HG03575 (cell line): ENCODE measurements around the gene SNAP23.

ENCODE experiments used
- ATAC-seq: cut with Tn5 transposase; IDR thresholded peaks from one replicate; pipeline ENCODE4 v1.9.1; 2021; ENCODE audit not compliant: unreplicated experiment, insufficient number of reproducible peaks, low FRiP score; ENCODE audit errors: extremely low read depth

The SNAP23 gene

DNA sequence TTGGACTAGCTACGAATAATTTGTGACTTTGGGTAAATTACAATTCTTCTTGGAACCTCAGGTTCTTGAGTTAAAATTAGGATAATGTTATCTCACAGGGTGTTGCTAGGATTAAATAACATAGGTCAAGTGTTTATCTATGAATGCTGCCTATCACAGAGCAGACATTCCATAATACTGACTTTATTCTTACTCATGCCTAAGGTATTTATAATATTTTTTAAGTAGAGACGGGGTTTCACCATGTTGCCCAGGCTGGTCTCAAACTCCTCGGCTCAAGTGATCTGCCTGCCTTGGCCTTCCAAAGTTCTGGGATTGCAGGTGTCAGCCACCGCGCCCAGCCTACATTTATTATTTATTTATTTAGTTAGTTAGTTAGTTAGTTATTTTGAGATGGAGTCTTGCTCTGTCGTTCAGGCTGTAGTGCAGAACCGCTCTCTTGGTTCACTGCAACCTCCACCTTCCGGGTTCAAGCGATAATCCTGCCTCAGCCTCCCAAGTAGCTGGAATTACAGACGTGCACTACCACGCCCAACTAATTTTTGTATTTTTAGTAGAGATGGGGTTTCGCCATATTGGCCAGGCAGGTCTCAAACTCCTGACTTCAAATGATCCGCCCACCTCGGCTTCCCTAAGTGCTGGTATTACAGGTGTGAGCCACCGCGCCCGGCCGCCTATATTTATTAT lies 3.8 kb upstream of the SNAP23 start:
- ATAC-seq = no peak

DNA sequence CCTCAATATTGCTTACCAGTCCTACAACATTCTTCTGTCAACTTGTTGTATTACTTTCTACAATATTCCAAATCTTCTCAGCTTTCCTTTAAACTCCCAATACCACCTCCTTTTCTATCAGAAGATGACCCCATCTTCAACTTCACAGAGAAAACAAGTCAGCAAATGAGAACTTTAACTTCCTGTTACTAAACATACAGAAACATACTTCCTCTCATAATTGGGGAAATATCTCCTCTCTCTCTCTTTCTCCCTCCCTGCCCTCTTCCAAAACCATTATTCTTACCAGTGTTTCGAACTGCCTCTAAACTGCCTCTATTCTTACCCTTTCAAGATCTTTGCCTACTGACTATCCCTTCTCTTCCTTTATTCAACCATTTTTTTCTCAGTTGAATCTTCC lies 1.8 kb upstream of the SNAP23 start:
- ATAC-seq = no peak

DNA sequence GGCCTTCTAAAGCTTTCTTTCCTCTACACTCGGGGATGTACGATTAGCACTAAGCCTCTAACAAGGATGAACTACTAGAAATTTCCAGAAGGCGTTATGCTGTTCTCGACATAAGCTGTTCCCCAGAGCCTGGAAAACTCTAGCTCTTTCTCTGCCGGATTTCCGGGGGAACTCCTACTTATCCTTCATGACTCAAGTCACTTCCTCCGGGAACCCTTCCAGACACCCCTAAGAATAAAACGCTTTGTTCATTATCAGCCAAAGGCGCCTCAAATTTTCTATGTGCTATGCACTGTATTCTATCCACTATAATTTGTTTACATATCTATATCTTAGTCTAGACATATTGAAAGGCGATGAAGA lies 455 bp upstream of the SNAP23 start:
- ATAC-seq = no peak

DNA sequence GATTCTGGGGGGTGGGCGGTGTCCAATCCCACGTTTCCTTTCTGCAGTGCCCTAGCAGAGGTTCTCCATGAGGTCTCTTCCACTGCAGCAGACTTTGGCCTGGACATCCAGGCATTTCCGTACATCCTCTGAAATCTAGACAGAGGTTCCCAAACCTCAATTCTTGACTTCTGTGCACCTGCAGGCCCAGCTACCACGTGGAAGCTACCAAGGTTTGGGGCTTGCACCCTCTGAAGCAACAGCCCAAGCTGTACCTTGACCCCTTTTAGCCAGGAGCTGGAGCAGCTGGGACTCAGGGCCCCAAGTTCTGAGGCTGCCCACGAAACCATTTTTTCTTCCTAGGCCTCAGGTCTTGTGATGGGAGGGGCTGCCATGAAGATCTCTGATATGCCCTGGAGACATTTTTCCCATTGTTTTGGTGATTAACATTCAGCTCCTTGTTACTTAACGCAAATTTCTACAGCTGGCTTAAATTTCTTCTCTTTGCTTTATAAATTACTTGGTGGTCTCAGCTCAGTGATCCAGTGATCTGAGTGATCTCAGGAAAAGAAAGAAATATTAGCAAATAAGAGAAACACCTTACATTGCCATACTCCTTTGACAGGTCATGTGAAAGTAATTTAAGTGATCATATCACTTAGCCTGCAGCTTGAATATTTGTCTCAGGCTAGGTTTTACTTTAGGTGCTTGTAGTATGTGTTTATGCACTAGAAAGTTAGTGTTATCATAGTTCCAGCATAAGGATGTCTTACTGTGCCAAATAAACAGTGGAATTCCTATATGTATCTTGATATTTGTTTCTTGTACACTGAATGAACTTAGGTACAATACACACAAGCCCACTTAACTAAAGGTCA lies 3.0 kb downstream of the SNAP23 start:
- no peak for ATAC-seq

DNA sequence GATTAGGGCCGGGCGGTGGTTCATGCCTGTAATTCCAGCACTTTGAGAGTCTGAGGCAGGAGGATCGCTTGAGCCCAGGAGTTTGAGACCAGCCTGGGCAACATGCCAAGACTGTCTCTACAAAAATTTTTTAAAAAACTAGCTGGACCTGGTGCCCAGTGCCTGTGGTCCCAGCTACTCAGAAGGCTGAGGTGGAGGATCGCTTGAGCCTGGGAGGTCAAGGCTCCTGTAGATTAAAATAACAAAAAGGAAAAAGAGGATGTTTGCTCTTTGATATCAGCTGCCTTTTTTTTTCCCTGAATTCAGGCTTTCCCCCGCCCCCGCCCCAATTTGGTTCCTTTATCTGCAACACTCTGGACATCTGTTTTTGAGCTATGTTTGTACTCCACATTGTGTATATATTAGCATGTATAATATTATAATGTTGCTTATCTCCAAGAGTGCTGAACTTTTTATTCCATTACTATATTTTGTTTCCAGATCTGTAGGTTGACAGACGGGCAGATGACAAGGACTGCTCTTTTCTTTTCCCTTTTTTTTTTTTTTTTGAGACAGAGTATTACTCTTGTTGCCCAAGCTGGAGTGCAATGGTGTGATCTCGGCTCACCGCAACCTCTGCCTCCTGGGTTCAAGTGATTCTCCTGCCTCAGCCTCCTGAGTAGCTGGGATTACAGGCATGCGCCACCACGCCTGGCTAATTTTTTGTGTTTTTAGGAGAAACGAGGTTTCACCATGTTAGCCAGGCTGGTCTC lies 4.6 kb downstream of the SNAP23 start:
- ATAC-seq = no peak

DNA sequence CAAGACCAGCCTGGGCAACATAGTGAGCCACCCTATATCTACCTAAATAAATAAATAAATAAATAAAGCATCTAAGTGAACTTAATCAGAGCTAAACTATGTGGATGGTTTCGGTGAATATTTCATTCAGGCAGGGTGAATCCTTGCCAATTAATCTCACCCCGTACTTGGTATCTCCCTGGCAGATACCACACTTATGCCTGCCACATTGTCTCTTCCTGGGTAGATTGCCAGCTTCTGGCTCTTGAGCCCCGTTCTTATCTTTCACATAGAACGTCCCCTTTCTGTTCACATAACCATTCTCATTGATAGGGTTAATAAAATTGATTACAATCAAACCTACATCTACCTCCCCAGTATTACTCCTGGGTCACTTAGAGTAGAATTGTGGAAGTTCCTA lies 7.0 kb downstream of the SNAP23 start:
- ATAC-seq = no peak

DNA sequence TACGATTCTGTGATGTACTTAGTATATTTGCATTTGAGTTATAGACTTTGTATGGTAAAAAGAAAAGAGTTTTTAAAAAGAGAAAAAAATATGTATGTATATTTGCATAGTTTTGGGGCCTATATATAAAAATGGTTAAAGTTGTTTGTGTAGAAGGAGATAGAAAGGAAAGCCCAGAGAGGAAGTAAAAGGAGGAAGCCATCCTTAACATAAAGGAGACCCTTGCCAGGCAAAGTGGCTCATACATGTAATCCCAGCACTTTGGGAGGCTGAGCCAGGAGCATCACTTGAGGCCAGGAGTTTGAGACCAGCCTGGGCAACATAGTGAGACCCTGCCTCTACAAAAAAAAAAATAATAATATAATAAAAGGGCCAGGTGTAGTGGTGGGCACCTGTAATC lies 8.4 kb downstream of the SNAP23 start:
- ATAC-seq = no peak

DNA sequence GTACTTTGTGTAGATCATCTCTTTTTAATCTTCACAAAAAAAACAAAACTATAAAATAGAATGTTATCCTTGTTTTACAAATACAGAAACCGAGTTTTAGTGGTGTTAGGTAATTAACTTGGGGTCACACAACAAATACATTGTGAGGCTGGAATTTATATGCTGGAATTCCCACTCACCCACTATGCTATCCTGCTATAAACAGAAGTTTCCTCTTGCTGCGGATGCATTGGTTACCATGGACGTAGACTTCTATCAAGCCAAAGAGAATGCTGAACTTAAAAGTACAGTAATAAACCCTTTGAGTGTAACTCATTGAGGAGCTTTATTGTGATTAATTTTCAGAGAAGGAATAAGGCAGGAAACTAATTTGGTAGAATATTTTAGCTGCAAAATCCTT lies 9.2 kb downstream of the SNAP23 start:
- ATAC-seq = peak; percentile 7

DNA sequence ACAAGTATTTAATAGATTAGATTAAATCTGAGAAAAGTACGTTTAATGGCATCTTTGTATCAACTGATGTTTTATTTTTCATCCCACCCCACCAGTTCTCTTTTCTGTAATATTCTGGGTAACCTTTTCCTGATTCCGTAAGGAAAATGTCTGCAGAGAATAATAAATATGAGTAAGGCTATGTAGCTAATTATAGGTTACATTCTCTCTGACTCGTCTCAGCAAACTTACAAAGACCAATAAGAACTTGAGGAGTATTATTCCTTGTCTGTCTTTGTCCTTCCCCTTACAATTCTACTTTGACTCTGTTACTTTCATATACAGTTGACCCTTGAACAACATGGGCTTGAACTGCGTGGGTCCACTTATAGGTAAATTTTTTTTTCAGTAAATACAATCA lies 12.1 kb downstream of the SNAP23 start:
- no peak for ATAC-seq

DNA sequence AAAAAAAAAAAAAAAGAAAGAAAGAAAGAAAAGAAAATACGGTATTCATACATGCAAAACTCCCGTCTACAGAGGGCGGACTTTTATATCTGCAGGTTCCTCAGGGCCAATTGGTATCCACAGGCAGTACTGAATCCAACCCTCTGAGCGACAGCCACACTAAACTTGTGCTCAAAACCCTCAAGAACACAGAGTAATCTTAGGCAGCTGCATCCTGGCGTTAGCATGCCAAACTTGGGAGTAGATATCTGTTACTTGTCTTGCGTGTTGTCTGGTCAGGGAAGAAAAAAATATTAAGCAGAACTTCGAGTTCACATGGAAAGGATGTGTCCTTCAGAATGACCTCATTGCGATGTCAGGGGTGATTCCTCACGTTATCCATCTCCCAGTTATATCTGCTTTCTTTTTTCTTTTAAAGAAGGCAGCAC lies 12.8 kb downstream of the SNAP23 start:
- no peak for ATAC-seq

DNA sequence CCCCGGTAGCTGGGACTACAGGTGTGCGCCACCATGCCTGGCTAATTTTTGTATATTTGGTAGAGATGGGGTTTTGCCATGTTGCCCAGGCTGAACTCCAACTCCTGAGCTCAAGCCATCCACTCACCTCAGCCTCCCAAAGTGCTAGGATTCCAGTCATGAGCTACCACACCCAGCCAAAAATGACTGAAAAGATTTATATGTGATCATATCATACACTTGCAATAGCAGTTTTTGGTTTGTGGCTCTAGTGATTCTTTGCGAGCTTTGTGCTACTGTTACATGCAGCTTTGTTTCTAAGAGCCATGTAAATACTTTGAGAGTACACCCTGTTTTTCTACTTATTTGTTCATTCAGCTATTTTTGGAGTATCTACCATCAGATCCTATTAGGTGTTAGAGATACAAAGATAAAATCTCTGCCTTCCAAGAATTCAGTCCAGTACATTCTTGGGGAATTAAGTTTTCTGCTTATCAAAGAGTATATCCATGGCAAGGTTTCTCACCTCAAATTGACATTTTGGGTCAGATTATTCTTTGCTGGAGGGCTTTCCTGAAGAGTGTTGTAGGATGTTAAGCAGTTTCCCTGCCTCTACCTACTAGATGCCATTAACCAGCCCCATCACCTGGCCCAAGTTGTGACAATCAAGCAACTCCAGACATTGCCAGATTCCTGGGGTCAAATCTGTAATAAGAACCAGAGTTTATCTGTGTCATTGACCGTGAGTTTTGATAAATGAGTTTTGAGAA lies 15.0 kb downstream of the SNAP23 start:
- ATAC-seq = no peak

DNA sequence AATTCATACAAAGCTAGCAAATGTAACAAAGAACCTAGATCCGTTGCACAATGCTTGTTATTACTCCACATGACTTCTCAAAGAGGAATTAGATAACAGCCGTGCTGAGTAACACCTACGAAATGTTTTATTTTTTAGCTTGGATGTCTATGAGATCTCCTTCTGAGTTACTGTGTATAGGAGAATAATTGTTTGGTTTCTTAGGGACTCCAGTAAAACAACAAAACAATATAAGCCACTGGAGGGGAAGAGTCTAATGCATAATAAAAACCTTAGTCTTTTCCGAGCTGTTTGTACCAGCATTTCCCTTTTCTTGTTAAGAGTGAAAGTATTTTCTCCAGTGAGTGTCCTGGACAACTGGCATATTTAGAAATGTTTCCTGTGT lies 15.6 kb downstream of the SNAP23 start:
- no peak for ATAC-seq

DNA sequence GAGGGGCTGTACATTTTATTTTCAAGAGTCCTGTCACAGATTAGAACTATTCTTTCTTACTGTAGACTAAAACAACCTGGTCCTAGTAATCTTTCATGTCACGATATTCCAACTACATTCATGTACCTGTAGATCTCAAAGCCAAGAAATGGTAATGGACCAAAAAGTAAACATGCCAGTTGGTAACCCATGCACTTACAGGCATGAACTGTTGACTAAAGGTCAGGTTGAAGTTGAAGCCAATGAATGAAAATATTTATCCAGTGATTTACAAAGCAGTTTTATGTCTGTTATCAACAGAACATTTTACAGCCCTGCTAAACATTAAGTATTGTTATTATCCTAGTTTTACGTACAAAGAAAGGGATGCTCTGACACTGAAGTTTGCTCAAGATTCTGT lies 27.9 kb downstream of the SNAP23 start:
- ATAC-seq = no peak

DNA sequence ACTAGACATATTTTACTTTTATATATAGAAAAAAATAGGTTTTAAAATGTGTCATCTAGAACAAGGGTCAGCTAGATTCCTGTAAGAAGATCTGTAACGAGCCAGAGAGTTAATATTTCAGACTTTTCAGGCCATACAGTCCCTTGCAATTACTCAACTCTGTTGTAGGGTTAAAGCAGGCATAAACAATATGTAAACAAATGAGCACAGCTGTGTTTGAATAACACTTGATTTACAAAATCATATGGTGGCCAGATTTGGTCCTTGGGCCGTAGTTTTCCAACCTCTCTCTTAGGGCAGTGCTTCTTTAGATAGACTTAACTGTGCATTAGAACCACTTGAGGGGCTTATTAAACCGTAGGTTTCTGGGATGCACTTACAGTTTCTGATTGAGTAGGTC lies 33.5 kb downstream of the SNAP23 start:
- ATAC-seq = no peak

DNA sequence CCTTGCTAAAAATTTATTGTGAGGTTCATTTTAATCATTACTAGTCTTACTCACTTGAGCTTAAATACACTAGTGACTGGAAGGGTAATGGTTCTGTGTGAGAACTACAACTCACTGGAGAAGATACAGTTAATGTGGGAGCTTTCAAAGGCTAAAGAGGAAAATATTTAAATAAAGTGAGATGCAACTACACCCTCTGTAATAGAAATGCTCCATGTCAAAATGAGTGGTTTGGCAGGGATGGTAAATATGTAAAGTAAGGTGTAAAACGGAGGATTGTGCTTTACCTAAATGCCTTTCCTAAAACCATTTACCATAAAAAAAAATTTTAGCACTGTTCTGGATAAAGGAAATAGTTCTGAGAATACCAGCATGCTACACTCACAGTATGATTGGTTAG lies 37.8 kb downstream of the SNAP23 start:
- ATAC-seq = no peak

DNA sequence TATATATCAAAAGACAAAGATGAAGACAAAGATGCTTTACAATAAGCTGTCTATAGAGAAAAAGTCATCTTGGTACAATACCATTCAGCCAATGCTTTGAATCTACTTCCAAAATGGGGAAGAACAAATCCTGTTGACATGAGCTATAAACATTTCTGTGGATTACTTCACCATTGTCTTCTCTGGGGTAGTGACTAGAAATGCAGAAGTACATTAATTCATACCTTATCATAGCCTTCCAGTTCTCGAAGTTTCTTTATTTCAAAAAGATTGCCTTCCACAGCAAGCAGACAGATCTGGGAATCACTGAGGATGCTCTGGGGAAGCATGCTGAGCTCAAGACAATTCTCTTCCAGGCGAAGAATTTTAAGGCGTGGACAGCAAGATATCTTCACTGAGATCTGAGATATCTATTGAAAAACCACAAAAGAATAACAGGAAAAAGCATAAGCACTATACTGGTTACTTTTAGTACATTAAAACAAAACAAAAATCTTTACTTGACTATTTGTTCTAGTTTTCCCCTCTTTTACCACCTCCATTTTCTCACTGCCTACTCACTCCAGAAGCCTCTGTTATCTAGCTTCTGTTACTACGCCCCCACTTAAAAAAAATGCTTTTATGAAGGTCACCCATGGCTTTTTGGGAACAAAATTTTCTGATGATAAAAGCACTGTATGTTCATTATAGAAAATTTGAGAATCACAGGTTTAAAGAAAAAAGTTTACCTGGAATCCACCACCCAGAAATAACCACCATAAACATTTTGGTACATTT lies 49.6 kb downstream of the SNAP23 start:
- no peak for ATAC-seq

DNA sequence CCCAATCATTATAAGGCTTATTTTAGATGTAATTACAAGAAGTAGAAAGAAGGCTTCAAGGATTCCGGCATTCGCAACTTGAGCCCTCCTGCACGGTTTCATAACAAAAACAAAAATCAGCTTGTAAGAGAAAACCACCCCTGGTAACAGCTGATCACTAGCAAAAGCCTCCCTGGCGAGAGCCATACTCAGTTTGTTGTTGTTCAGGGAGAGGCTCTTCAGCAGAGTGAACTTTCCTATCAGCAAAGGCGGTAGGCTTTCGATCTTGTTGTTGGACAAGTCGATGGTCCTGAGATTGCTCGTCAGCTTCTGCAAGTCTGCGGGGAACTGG lies 52.4 kb downstream of the SNAP23 start:
- no peak for ATAC-seq

DNA sequence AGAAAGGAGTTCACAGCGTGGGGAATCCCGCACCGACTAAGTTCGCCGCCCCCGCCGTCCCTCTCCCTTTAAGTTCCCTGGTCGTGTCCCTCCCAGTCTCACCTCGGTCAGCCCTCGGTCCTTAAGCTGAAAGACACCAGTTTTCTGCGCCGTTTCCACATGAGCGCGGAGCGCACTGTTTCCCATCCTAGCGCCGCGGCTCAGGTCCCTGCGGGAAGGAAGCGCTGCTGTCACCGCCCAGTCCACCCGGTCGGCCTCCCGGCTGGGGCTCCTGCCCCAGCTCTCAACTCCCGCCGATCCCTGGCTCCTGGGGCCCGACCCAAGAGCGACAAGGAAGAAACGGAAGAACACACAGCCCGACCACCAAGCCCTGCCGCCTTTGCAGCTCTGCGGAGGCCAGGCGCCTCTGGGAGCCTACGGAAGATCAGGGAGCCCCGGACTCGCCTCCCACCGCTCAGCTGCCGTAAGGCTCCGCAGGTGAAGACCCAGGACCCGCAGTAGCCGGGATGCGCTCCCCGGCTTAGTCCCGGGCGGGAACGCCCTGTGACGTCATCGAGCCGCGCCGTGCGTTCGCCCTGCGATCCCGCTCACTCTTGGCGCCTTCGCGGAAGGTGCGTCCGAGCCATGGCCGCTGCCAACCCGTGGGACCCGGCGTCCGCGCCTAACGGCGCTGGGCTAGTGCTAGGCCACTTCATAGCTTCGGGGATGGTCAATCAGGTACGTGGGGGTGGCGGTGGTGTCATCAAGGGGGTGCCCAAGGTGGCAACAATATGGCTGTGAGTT lies 53.0 kb downstream of the SNAP23 start, which contains the start of the genes HAUS2 and LRRC57:
TSS of gene HAUS2 (plus strand) at position 590 of the 783 bp plus-strand sequence. CDS start at position 625, 35 bp downstream.
TSS of gene LRRC57 (minus strand) at position 545 of the 783 bp plus-strand sequence. CDS start at position 186, 359 bp downstream.
- ATAC-seq = no peak
